ENCODE measurements around the gene ATOSB. TPM values are rescaled to one million over a fixed set of nuclear protein-coding genes. Genes with fewer than 3 reads are reported as not detected.

The ATOSB gene
- total and polyA plus RNA-seq, 4 donors, result 2.8 to 29.8 (median 5.6) TPM

DNA sequence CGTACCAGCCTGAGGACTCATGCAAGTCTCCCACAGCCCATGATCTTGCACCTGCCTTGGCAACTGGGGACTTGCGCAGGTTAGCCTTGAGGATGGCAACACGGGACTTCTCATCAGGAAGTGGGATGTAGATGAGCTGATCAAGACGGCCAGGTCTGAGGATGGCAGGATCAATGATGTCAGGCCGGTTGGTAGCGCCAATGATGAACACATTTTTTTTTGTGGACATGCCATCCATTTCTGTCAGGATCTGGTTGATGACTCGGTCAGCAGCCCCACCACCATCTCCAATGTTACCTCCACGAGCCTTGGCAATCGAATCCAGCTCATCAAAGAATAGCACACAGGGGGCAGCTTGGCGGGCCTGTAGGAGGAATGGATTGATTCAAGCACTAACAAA lies 56.2 kb downstream of the ATOSB start:
- Histone ChIP-seq H3K4me3 (ENCODE audit: low read depth in 1 of 3, low read length in 3 of 3) (no peak overlapping the region), H3K27ac (ENCODE audit: low read depth in 1 of 2, low read length in 2 of 2) (no peak overlapping the region), H3K4me1 (ENCODE audit: control insufficient read depth in 4 of 4, insufficient read depth in 4 of 4, low read length in 3 of 4) (no peaks in the 10 kb centered on the region), H3K27me3 (ENCODE audit: control insufficient read depth in 4 of 4, insufficient read depth in 4 of 4, low read length in 3 of 4) (no peaks in the 10 kb centered on the region), H3K9ac (ENCODE audit: low read depth in 1 of 2, low read length in 2 of 2) (no peak overlapping the region), H3K36me3 (ENCODE audit: control insufficient read depth in 4 of 4, insufficient read depth in 3 of 4, low read depth in 1 of 4, low read length in 3 of 4) (peaks cover 43 to 95% (median 90%) of the 10 kb centered on the region in 4 donors), H3K9me3 (ENCODE audit: control insufficient read depth in 4 of 4, low read length in 3 of 4) (no peaks in the 10 kb centered on the region)
- WGBS, result 96% methylated on average over 10 of the region's 10 CpGs
- no peak for DNase-seq (ENCODE audit: low spot score)
- TF ChIP-seq FOXA2 (IDR thresholded peaks at IDR 0.05) (no peak), HNF4A (conservative IDR thresholded peaks at IDR 0.05) (no peak), NR2F2 (IDR thresholded peaks at IDR 0.05) (no peak), RXRA (IDR thresholded peaks at IDR 0.05) (no peak), HNF4G (IDR thresholded peaks at IDR 0.05) (no peak), RAD21 (IDR thresholded peaks at IDR 0.05) (no peak), SP1 (IDR thresholded peaks at IDR 0.05) (no peak), TAF1 (conservative IDR thresholded peaks at IDR 0.05) (no peak), EGR1 (IDR thresholded peaks at IDR 0.05; ENCODE audit: low read depth in 2 of 2) (no peak), GABPA (IDR thresholded peaks at IDR 0.05 in 1 of 2, conservative IDR thresholded peaks at IDR 0.05 in 1 of 2) (no peak), ATF3 (IDR thresholded peaks at IDR 0.05) (no peak), CTCF (IDR thresholded peaks at IDR 0.05; ENCODE audit: low read depth, low read length, missing input control) (no peak), FOXA1 (IDR thresholded peaks at IDR 0.05) (no peak)
- TF ChIP-seq, protein P1, sequence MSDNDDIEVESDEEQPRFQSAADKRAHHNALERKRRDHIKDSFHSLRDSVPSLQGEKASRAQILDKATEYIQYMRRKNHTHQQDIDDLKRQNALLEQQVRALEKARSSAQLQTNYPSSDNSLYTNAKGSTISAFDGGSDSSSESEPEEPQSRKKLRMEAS (IDR thresholded peaks at IDR 0.05), result no peak
- TF ChIP-seq, protein P2, sequence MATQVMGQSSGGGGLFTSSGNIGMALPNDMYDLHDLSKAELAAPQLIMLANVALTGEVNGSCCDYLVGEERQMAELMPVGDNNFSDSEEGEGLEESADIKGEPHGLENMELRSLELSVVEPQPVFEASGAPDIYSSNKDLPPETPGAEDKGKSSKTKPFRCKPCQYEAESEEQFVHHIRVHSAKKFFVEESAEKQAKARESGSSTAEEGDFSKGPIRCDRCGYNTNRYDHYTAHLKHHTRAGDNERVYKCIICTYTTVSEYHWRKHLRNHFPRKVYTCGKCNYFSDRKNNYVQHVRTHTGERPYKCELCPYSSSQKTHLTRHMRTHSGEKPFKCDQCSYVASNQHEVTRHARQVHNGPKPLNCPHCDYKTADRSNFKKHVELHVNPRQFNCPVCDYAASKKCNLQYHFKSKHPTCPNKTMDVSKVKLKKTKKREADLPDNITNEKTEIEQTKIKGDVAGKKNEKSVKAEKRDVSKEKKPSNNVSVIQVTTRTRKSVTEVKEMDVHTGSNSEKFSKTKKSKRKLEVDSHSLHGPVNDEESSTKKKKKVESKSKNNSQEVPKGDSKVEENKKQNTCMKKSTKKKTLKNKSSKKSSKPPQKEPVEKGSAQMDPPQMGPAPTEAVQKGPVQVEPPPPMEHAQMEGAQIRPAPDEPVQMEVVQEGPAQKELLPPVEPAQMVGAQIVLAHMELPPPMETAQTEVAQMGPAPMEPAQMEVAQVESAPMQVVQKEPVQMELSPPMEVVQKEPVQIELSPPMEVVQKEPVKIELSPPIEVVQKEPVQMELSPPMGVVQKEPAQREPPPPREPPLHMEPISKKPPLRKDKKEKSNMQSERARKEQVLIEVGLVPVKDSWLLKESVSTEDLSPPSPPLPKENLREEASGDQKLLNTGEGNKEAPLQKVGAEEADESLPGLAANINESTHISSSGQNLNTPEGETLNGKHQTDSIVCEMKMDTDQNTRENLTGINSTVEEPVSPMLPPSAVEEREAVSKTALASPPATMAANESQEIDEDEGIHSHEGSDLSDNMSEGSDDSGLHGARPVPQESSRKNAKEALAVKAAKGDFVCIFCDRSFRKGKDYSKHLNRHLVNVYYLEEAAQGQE (IDR thresholded peaks at IDR 0.05), result no peak

- no peaks in the 10 kb centered on the region for H3K27me3 ChIP-seq (ENCODE audit: control insufficient read depth in 4 of 4, insufficient read depth in 4 of 4, low read length in 3 of 4)
- 97% methylated on average over 8 of the region's 8 CpGs for whole genome bisulfite sequencing
- no peak overlapping the region for H3K4me3 ChIP-seq (ENCODE audit: low read depth in 1 of 3, low read length in 3 of 3)
- H3K9ac ChIP-seq (ENCODE audit: low read depth in 1 of 2, low read length in 2 of 2), result no peak overlapping the region
- no peak overlapping the region for H3K27ac ChIP-seq (ENCODE audit: low read depth in 1 of 2, low read length in 2 of 2)
- no peak for DNase-seq (ENCODE audit: low spot score)
- peaks cover 34 to 79% (median 74%) of the 10 kb centered on the region in 4 donors for H3K36me3 ChIP-seq (ENCODE audit: control insufficient read depth in 4 of 4, insufficient read depth in 3 of 4, low read depth in 1 of 4, low read length in 3 of 4)
- no peaks in the 10 kb centered on the region for H3K9me3 ChIP-seq (ENCODE audit: control insufficient read depth in 4 of 4, low read length in 3 of 4)
- H3K4me1 ChIP-seq (ENCODE audit: control insufficient read depth in 4 of 4, insufficient read depth in 4 of 4, low read length in 3 of 4), result no peaks in the 10 kb centered on the region
- TF ChIP-seq, protein P2 (IDR thresholded peaks at IDR 0.05), result no peak
- TF ChIP-seq SP1 (IDR thresholded peaks at IDR 0.05), result no peak
- TF ChIP-seq RXRA (IDR thresholded peaks at IDR 0.05), result no peak
- no peak for TF ChIP-seq FOXA2 (IDR thresholded peaks at IDR 0.05)
- TF ChIP-seq EGR1 (IDR thresholded peaks at IDR 0.05; ENCODE audit: low read depth in 2 of 2), result no peak
- no peak for TF ChIP-seq ATF3 (IDR thresholded peaks at IDR 0.05)
- no peak for TF ChIP-seq YY1 (IDR thresholded peaks at IDR 0.05)
- TF ChIP-seq CTCF (IDR thresholded peaks at IDR 0.05; ENCODE audit: low read depth, low read length, missing input control), result no peak
- TF ChIP-seq NR2F2 (IDR thresholded peaks at IDR 0.05), result no peak
- TF ChIP-seq GABPA (IDR thresholded peaks at IDR 0.05 in 1 of 2, conservative IDR thresholded peaks at IDR 0.05 in 1 of 2), result no peak
- no peak for TF ChIP-seq FOXA1 (IDR thresholded peaks at IDR 0.05)
- TF ChIP-seq ZBTB33 (IDR thresholded peaks at IDR 0.05), result no peak
- no peak for TF ChIP-seq JUND (IDR thresholded peaks at IDR 0.05)
These were observed 58.4 kb downstream of the ATOSB start for GRCh38 chr9:35057271-35057620.

Data from liver (tissue), 9 donors.